HEK293 (cell line): ENCODE results near the gene FOXN3.

Experiments
- CTCF ChIA-PET: fragments of 350-600 bp; formaldehyde crosslinking; extraction: SDS; loops from one replicate; lab custom pipeline; 2021; ENCODE audit warnings: antibody characterized with exemption; lab: Yijun Ruan, JAX
- POLR2A ChIA-PET: fragments of 300-600 bp; formaldehyde crosslinking; extraction: SDS; loops from one replicate; lab custom pipeline; 2020; ENCODE audit warnings: antibody characterized with exemption, inconsistent platforms; lab: Yijun Ruan, JAX
- H3K27ac ChIP-seq: fragments of 200-500 bp; sonication (Bioruptor generic); 2 replicates; pipeline ENCODE4 v1.5.1; 2014; ENCODE audit warnings: low read depth, low read length, control low read depth, inconsistent platforms; ENCODE audit errors: extremely low read depth
- H3K36me3 ChIP-seq, 2 experiments: fragments of 200-500 bp in 1 of 2; sonication (Bioruptor generic) in 1 of 2; 1 replicate in 1 of 2; 2 replicates in 1 of 2; pipeline ENCODE4 v1.5.1; 2014 to 2017; ENCODE audit warnings: inconsistent platforms in 2 of 2, low read length in 2 of 2; ENCODE audit not compliant: control insufficient read depth in 2 of 2, insufficient read depth in 1 of 2
- H3K4me1 ChIP-seq: fragments of 200-500 bp; sonication (Bioruptor generic); 2 replicates; pipeline ENCODE4 v1.5.1; 2014; ENCODE audit warnings: mild to moderate bottlenecking, low read length, inconsistent platforms; ENCODE audit not compliant: control insufficient read depth, insufficient read depth
- H3K4me3 ChIP-seq: 2 replicates; pipeline ENCODE4 v1.5.1; 2011; ENCODE audit warnings: low read depth, mild to moderate bottlenecking, control low read depth, low read length, moderate library complexity
- H3K9me3 ChIP-seq: fragments of 200-500 bp; sonication (Bioruptor generic); 2 replicates; pipeline ENCODE4 v1.5.1; 2014; ENCODE audit warnings: low read depth, low read length, inconsistent platforms; ENCODE audit not compliant: control insufficient read depth, insufficient read depth
- MYNN ChIP-seq: fragments of 450-650 bp; formaldehyde crosslinking; IDR thresholded peaks from 2 replicates; pipeline ENCODE4 v1.5.1; 2016; ENCODE audit warnings: missing biosample characterization, missing genetic modification characterization, borderline replicate concordance
- ZBTB1 ChIP-seq: fragments of 450-650 bp; formaldehyde crosslinking; IDR thresholded peaks from 2 replicates; pipeline ENCODE4 v1.5.1; 2016; ENCODE audit warnings: missing biosample characterization, missing genetic modification characterization
- ZBTB48 ChIP-seq: fragments of 450-650 bp; formaldehyde crosslinking; IDR thresholded peaks from 2 replicates; pipeline ENCODE4 v1.5.1; 2016; ENCODE audit warnings: missing biosample characterization, missing genetic modification characterization
- ZBTB7A ChIP-seq: fragments of 450-650 bp; formaldehyde crosslinking; IDR thresholded peaks from 2 replicates; pipeline ENCODE4 v1.5.1; 2016; ENCODE audit warnings: low read depth, missing biosample characterization, missing genetic modification characterization
- ZEB2 ChIP-seq: fragments of 450-650 bp; formaldehyde crosslinking; IDR thresholded peaks from 2 replicates; pipeline ENCODE4 v1.5.1; 2016; ENCODE audit warnings: missing biosample characterization, missing genetic modification characterization
- ZNF112 ChIP-seq: fragments of 450-650 bp; formaldehyde crosslinking; IDR thresholded peaks from 2 replicates; pipeline ENCODE4 v1.5.0; 2017; ENCODE audit warnings: missing biosample characterization, missing genetic modification characterization
- ZNF140 ChIP-seq: fragments of 450-650 bp; formaldehyde crosslinking; IDR thresholded peaks from 2 replicates; pipeline ENCODE4 v1.5.1; 2016; ENCODE audit warnings: missing biosample characterization, missing genetic modification characterization
- ZNF157 ChIP-seq: fragments of 450-650 bp; formaldehyde crosslinking; IDR thresholded peaks from 2 replicates; pipeline ENCODE4 v1.5.1; 2016; ENCODE audit warnings: missing biosample characterization, missing genetic modification characterization
- ZNF2 ChIP-seq: fragments of 450-650 bp; formaldehyde crosslinking; IDR thresholded peaks from 2 replicates; pipeline ENCODE4 v1.5.1; 2016; ENCODE audit warnings: missing biosample characterization, missing genetic modification characterization
- ZNF335 ChIP-seq: fragments of 450-650 bp; formaldehyde crosslinking; conservative IDR thresholded peaks from 2 replicates; pipeline ENCODE4 v1.5.1; 2016; ENCODE audit warnings: missing biosample characterization, missing genetic modification characterization
- ZNF37A ChIP-seq: fragments of 450-650 bp; IDR thresholded peaks from 2 replicates; pipeline ENCODE4 v1.5.1; 2018; ENCODE audit warnings: missing biosample characterization, missing genetic modification characterization
- ZNF426 ChIP-seq: fragments of 450-650 bp; formaldehyde crosslinking; IDR thresholded peaks from 2 replicates; pipeline ENCODE4 v1.5.1; 2017; ENCODE audit warnings: missing biosample characterization, missing genetic modification characterization, mild to moderate bottlenecking, inconsistent platforms, moderate library complexity
- ZNF521 ChIP-seq: fragments of 450-650 bp; formaldehyde crosslinking; IDR thresholded peaks from 2 replicates; pipeline ENCODE4 v1.5.1; 2017; ENCODE audit warnings: missing biosample characterization, mild to moderate bottlenecking, missing genetic modification characterization
- ZNF548 ChIP-seq: fragments of 450-650 bp; formaldehyde crosslinking; IDR thresholded peaks from 2 replicates; pipeline ENCODE4 v1.5.1; 2016; ENCODE audit warnings: missing biosample characterization, missing genetic modification characterization
- ZNF624 ChIP-seq: fragments of 450-650 bp; formaldehyde crosslinking; IDR thresholded peaks from 2 replicates; pipeline ENCODE4 v1.5.1; 2017; ENCODE audit warnings: missing biosample characterization, missing genetic modification characterization
- ZNF654 ChIP-seq: fragments of 450-650 bp; formaldehyde crosslinking; IDR thresholded peaks from 2 replicates; pipeline ENCODE4 v1.5.1; 2016; ENCODE audit warnings: low read depth, missing biosample characterization, missing genetic modification characterization
- ZNF660 ChIP-seq: fragments of 450-650 bp; IDR thresholded peaks from 2 replicates; pipeline ENCODE4 v1.5.1; 2018; ENCODE audit warnings: missing biosample characterization, mild to moderate bottlenecking, missing genetic modification characterization
- ZNF747 ChIP-seq: fragments of 450-650 bp; formaldehyde crosslinking; IDR thresholded peaks from 2 replicates; pipeline ENCODE4 v1.5.1; 2016; ENCODE audit warnings: missing biosample characterization, missing genetic modification characterization
- ZNF76 ChIP-seq: fragments of 450-650 bp; formaldehyde crosslinking; IDR thresholded peaks from 2 replicates; pipeline ENCODE4; 2016; ENCODE audit warnings: low read depth, missing biosample characterization, missing genetic modification characterization, borderline replicate concordance
- ZNF785 ChIP-seq: fragments of 450-650 bp; formaldehyde crosslinking; IDR thresholded peaks from 2 replicates; pipeline ENCODE4 v1.5.1; 2016; ENCODE audit warnings: missing biosample characterization, missing genetic modification characterization
- TF ChIP-seq, protein P1 (sequence below): fragments of 450-650 bp; formaldehyde crosslinking; IDR thresholded peaks from 2 replicates; pipeline ENCODE4 v1.5.1; 2016; ENCODE audit warnings: missing biosample characterization, missing genetic modification characterization
- TF ChIP-seq, protein P2 (sequence below): fragments of 450-650 bp; formaldehyde crosslinking; IDR thresholded peaks from 2 replicates; pipeline ENCODE4 v1.5.1; 2017; ENCODE audit warnings: missing biosample characterization, missing genetic modification characterization
- TF ChIP-seq, protein P3 (sequence below): fragments of 450-650 bp; formaldehyde crosslinking; IDR thresholded peaks from 2 replicates; pipeline ENCODE4 v1.5.0; 2017; ENCODE audit warnings: missing biosample characterization, missing genetic modification characterization, borderline replicate concordance

FOXN3 gene

DNA sequence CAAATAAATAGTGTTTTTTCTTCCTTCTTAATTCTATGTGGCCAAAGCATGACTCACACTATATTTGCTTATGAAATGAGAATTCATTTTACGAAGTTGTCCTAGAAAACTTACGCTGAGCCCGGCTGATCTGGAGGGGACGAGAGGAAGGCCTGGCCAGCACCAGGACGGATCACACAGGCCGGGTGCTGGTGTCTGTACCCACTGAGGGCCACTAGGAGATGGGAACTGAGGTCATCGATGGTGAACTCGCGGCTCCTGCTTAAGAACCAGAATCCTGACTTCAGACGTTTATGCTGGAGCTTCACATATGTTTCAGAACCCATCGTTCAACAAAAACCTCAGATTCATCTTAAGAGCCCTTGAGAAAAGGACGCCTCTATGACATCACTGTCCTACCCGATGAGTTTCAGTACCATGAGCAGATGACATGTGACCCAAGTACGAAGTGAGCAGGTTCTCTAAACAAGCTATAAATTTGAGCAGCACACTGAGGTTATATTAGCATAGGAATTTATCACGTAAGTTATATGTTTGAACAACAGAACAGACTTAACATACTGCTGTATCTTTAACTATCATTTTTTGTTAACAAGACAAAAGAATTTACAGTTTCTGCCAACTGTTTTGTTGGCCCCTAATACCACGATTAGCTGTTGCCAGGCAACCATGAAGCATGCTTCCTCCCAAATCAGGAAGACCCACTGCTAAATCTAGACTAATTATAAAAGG is 111.9 kb downstream of the FOXN3 start (continued):
- TF ChIP-seq, protein P1, sequence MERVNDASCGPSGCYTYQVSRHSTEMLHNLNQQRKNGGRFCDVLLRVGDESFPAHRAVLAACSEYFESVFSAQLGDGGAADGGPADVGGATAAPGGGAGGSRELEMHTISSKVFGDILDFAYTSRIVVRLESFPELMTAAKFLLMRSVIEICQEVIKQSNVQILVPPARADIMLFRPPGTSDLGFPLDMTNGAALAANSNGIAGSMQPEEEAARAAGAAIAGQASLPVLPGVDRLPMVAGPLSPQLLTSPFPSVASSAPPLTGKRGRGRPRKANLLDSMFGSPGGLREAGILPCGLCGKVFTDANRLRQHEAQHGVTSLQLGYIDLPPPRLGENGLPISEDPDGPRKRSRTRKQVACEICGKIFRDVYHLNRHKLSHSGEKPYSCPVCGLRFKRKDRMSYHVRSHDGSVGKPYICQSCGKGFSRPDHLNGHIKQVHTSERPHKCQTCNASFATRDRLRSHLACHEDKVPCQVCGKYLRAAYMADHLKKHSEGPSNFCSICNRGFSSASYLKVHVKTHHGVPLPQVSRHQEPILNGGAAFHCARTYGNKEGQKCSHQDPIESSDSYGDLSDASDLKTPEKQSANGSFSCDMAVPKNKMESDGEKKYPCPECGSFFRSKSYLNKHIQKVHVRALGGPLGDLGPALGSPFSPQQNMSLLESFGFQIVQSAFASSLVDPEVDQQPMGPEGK (tag by site-specific recombination): no peak
- TF ChIP-seq, all 188 proteins: peak for 15

DNA sequence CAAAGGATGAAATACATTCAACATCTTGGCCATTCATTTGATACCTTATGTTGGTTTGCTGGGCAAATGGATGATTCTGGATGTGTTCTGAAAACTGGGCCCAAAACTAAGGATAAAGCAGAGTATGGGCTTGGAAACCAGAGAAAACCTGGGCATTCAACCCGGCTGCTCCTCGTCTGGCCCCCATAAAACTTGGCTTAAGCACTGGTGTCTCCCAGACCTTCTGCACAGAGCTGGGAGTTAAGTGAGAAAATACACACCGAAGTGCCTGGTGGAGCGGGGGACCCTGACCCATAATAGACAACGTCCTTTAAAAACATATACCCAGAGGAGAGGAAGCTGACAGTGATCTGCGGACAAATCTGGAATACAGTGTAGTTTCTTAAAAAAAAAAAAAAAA is 112.5 kb downstream of the FOXN3 start:
- Histone ChIP-seq H3K4me1 (peaks cover 27% of the 10 kb centered on the region), H3K36me3 (no peaks in the 10 kb centered on the region; a peak in 1 of 3 replicates), H3K4me3 (no peak overlapping the region), H3K27ac (peak overlapping the region; percentile 34; the same call in 1 of the 2 replicates), H3K9me3 (no peaks in the 10 kb centered on the region)
- ChIA-PET CTCF (no interaction called here), POLR2A (no interaction called here)
- TF ChIP-seq, protein P1 (tag by site-specific recombination): no peak
- no peak for TF ChIP-seq ZNF157
- TF ChIP-seq ZNF747: no peak
- TF ChIP-seq, protein P2, sequence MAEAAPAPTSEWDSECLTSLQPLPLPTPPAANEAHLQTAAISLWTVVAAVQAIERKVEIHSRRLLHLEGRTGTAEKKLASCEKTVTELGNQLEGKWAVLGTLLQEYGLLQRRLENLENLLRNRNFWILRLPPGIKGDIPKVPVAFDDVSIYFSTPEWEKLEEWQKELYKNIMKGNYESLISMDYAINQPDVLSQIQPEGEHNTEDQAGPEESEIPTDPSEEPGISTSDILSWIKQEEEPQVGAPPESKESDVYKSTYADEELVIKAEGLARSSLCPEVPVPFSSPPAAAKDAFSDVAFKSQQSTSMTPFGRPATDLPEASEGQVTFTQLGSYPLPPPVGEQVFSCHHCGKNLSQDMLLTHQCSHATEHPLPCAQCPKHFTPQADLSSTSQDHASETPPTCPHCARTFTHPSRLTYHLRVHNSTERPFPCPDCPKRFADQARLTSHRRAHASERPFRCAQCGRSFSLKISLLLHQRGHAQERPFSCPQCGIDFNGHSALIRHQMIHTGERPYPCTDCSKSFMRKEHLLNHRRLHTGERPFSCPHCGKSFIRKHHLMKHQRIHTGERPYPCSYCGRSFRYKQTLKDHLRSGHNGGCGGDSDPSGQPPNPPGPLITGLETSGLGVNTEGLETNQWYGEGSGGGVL (tag by site-specific recombination): no peak
- no peak for TF ChIP-seq ZNF426 (tag by site-specific recombination)
- no peak for TF ChIP-seq ZNF785 (tag by site-specific recombination)
- TF ChIP-seq ZNF660 (tag by site-specific recombination): no peak
- TF ChIP-seq ZNF335 (tag by site-specific recombination): no peak
- TF ChIP-seq, protein P3, sequence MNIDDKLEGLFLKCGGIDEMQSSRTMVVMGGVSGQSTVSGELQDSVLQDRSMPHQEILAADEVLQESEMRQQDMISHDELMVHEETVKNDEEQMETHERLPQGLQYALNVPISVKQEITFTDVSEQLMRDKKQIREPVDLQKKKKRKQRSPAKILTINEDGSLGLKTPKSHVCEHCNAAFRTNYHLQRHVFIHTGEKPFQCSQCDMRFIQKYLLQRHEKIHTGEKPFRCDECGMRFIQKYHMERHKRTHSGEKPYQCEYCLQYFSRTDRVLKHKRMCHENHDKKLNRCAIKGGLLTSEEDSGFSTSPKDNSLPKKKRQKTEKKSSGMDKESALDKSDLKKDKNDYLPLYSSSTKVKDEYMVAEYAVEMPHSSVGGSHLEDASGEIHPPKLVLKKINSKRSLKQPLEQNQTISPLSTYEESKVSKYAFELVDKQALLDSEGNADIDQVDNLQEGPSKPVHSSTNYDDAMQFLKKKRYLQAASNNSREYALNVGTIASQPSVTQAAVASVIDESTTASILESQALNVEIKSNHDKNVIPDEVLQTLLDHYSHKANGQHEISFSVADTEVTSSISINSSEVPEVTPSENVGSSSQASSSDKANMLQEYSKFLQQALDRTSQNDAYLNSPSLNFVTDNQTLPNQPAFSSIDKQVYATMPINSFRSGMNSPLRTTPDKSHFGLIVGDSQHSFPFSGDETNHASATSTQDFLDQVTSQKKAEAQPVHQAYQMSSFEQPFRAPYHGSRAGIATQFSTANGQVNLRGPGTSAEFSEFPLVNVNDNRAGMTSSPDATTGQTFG (tag by site-specific recombination): no peak
- no peak for TF ChIP-seq ZNF76 (tag by site-specific recombination)

DNA sequence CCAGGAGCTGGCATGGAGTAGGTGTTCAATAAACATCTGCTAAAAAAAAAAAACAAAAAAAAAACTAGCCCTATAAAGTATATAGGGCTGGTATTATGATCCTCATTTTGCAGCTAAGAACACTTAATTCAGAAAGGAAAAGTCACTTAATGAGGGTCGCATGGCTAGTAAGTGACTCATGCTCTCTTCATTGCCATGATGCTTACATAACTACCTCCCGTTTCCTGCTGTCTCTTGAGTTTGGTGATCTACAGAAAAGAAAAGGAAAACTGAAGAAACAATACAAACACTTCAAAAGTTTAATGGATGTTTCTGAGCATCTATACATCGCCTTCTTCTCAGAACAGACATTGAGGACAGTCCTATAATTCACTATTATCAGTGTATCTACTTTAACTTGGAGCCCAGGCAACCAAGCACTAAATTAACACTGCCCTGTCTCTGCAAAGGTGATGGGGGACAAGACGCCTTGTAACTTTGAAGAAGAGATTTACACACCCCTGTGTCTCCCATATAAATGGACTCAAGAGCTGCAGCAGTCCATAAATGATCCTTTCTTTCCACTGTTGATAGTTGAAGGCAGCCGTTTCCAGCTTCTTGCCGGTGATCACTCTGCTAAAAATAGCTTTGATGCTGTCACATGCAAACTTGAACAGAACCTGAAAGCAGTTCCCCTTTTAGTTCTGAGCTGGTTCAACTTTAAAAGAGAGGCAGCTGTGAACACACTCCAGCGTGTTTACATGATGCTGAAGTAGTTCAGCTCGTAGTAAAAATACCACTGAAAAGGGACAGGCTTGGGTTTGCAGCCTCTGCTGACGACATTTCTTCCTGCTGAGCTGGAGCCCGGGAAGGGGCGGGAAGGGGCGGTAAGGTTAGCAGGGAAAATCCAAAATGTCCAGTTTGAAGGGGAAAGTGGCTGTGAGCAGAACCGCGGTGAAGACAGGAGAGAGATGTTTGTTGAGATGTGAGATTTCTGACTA is 113.3 kb downstream of the FOXN3 start:
- Histone ChIP-seq H3K4me1 (peaks cover 27% of the 10 kb centered on the region), H3K4me3 (no peak overlapping the region; the same call in 1 of the 2 replicates), H3K9me3 (no peaks in the 10 kb centered on the region), H3K36me3 (no peaks in the 10 kb centered on the region; a peak in 1 of 3 replicates), H3K27ac (peak overlapping the region; percentile 34)
- ChIA-PET CTCF (no interaction called here), POLR2A (no interaction called here)
- TF ChIP-seq ZEB2 (tag by site-specific recombination) (no peak), ZNF654 (no peak), ZNF37A (tag by site-specific recombination) (no peak), ZNF548 (tag by site-specific recombination) (no peak), ZBTB48 (tag by site-specific recombination) (no peak), ZNF521 (tag by site-specific recombination) (no peak), ZNF2 (tag by site-specific recombination) (no peak), ZBTB1 (tag by site-specific recombination) (no peak), ZNF112 (tag by site-specific recombination) (no peak), ZNF140 (no peak), ZNF624 (tag by site-specific recombination) (no peak), MYNN (no peak), ZBTB7A (no peak)
